Measurements from ENCODE around the gene USP20. TPM values are rescaled to one million over a fixed set of nuclear protein-coding genes. Genes with fewer than 3 reads are reported as not detected.

USP20 gene
- total RNA-seq, 1 donor from 2014 or later, result 27.0 TPM

DNA sequence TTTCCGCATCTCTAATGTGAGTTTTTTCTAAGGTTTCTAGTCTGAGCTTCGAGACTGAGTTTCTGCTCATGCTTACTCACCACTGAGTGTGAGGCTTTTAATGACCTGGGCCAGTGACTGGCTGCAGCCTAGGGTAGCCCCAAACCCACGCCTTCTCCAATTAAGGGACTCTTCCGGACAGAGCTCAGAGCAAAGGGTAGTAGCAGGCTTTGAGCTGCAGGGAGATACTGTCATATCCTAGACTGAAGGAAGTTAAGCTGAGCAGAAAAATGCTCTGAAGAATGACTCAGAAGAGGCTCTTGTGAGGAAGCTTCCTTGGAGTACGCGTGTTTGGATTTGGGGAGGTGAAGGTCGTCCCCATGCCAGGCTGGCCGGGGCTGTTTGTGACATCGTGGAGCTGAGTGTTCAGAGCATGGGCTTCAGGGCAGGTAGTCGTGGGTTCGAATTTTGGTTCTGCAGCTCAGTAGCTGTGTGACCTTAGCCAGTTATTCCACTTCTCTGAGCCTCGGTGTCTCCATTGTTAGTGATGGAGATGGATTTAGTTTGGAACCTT lies 3.5 kb downstream of the USP20 start:
- H3K27ac ChIP-seq, result no peak overlapping the region
- no peak overlapping the region for H3K4me3 ChIP-seq
- intact Hi-C loops (cut with DNase I), result no loop called here
- H3K9me3 ChIP-seq, result no peaks in the 10 kb centered on the region
- ATAC-seq (no peak), DNase-seq (no peak)
- H3K36me3 ChIP-seq, result no peaks in the 10 kb centered on the region
- peaks cover 32% of the 10 kb centered on the region for H3K4me1 ChIP-seq
- no peaks in the 10 kb centered on the region for H3K27me3 ChIP-seq (ENCODE audit: low read depth)
- TF ChIP-seq, protein P1, sequence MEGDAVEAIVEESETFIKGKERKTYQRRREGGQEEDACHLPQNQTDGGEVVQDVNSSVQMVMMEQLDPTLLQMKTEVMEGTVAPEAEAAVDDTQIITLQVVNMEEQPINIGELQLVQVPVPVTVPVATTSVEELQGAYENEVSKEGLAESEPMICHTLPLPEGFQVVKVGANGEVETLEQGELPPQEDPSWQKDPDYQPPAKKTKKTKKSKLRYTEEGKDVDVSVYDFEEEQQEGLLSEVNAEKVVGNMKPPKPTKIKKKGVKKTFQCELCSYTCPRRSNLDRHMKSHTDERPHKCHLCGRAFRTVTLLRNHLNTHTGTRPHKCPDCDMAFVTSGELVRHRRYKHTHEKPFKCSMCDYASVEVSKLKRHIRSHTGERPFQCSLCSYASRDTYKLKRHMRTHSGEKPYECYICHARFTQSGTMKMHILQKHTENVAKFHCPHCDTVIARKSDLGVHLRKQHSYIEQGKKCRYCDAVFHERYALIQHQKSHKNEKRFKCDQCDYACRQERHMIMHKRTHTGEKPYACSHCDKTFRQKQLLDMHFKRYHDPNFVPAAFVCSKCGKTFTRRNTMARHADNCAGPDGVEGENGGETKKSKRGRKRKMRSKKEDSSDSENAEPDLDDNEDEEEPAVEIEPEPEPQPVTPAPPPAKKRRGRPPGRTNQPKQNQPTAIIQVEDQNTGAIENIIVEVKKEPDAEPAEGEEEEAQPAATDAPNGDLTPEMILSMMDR (IDR thresholded peaks at IDR 0.05), result no peak

DNA sequence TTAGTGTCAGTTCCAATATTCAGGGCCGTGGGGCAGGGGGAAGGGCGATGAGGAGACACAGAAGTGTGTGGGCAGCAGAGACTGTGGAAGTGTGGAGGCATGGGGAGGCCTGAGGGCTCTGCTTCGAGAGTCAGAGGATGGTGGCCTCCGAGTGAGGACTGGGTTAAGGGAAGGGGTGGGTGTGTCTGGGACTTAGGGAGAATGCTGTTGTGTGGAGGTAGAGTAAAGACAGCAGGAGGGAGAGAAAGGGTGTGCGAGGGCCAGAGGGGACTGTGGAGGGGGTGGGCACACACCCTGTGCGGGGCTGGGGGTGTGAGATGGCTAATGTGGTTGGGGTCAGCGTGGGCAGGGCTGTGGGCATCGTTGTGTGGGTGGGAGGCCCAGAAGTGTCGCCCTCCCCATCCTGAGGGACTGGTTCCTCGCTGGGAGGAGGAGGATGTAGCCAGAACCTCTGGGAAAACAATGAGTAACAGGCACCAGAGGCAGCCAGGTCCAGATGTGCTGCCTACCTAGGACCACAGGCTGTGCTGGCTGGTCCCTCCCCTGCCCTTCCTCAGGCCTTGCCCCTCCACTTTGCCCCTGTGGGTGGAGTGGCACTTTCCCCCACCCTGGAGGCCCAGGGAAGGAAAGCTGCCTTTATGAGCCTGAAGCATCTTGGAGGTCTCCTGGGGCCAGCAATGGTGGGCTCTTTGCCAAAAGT lies 4.2 kb downstream of the USP20 start:
- Histone ChIP-seq H3K4me1 (peaks cover 25% of the 10 kb centered on the region), H3K9me3 (no peaks in the 10 kb centered on the region), H3K4me3 (no peak overlapping the region), H3K27ac (no peak overlapping the region), H3K36me3 (no peaks in the 10 kb centered on the region), H3K27me3 (ENCODE audit: low read depth) (no peaks in the 10 kb centered on the region)
- ATAC-seq (no peak), DNase-seq (no peak)
- intact Hi-C loops (cut with DNase I), result no loop called here
- TF ChIP-seq, protein P1 (IDR thresholded peaks at IDR 0.05), result no peak

DNA sequence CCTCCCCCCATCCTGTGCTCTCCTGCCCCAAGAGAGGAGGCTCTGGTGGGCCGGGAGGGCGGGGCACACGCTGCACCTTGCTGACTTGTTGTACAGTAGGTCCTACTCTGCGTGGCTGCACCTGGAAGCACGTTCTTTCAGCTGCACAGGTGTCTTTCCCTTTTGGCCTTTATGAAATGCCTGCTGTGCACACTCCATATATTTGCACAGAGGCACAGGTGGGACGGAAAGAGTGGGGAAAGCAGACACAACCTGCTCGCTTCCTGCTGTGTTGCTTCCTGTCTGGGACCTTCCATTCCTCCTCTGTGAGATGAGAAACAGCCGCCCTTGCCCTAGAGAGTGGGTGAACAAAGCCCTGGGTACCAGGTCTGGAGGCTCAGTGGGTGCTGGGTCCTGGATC lies 4.8 kb downstream of the USP20 start:
- DNase-seq, result no peak
- intact Hi-C loops (cut with DNase I), result no loop called here
- Histone ChIP-seq H3K27me3 (ENCODE audit: low read depth) (no peaks in the 10 kb centered on the region), H3K36me3 (no peaks in the 10 kb centered on the region), H3K4me1 (peaks cover 25% of the 10 kb centered on the region), H3K4me3 (no peak overlapping the region), H3K27ac (no peak overlapping the region), H3K9me3 (no peaks in the 10 kb centered on the region)
- TF ChIP-seq, protein P1 (IDR thresholded peaks at IDR 0.05), result no peak
- ATAC-seq, result no peak

DNA sequence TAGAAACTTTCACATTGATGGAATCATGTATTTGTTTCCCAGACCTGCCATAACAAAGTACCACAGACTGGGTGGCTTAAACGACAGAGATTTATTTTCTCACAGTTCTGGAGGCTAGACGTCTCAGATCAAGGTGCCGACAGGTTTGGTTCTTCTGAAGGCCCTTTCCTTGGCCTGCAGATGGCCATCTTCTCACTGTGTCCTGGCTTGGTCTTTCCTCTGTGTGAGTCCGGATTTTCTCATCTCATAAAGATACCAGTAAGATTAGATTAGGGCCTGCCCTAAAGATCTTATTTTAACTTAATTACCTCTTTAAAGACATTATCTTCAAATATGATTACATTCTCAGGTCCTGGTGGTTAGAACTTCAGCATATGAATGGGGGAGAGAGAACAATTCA lies 5.8 kb downstream of the USP20 start:
- Histone ChIP-seq H3K9me3 (no peaks in the 10 kb centered on the region), H3K4me3 (no peak overlapping the region), H3K27me3 (ENCODE audit: low read depth) (no peaks in the 10 kb centered on the region), H3K4me1 (peaks cover 23% of the 10 kb centered on the region), H3K27ac (no peak overlapping the region), H3K36me3 (no peaks in the 10 kb centered on the region)
- no peak for DNase-seq
- intact Hi-C loops (cut with DNase I), result no loop called here
- no peak for ATAC-seq
- TF ChIP-seq, protein P1 (IDR thresholded peaks at IDR 0.05), result no peak

DNA sequence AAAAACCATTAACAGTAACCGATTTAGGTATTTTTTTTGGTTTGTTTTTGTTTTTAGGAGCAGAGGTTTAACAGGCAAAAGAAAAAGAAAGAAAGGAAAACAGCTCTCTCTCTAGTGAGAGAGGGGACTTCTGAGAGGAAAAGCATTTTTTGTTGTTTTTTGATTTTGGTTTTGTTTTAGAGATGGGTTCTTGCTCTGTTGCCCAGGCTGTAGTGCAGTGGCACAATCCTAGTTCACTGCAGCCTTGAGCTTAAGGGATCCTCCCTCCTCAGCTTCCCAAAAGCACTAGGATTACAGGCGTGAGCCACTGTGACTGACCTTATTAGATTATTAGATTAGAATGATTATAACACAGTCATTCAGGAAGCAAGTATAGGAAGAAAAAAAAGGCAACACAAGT lies 10.1 kb downstream of the USP20 start:
- H3K36me3 ChIP-seq, result peaks cover 9% of the 10 kb centered on the region
- H3K4me3 ChIP-seq, result no peak overlapping the region
- DNase-seq (no peak), ATAC-seq (no peak)
- H3K27me3 ChIP-seq (ENCODE audit: low read depth), result no peaks in the 10 kb centered on the region
- H3K4me1 ChIP-seq, result no peaks in the 10 kb centered on the region
- intact Hi-C loops (cut with DNase I), result no loop called here
- H3K9me3 ChIP-seq, result no peaks in the 10 kb centered on the region
- TF ChIP-seq, protein P1 (IDR thresholded peaks at IDR 0.05), result no peak
- H3K27ac ChIP-seq, result no peak overlapping the region

Data from lower lobe of right lung (tissue), 2 donors.